ENCODE data around the gene USP47.

The USP47 gene

GRCh38 chr11:11841723-11842420 lies at the start of gene USP47:
Gene USP47 (plus strand): TSS chr11:11841972. CDS start chr11:11842186, 214 bp downstream.
- no peak for DNase-seq (ENCODE audit: low read depth)

GRCh38 chr11:11793073-11793472 lies 48.7 kb upstream of the USP47 start:
- DNase-seq (ENCODE audit: low read depth) = no peak

DNA sequence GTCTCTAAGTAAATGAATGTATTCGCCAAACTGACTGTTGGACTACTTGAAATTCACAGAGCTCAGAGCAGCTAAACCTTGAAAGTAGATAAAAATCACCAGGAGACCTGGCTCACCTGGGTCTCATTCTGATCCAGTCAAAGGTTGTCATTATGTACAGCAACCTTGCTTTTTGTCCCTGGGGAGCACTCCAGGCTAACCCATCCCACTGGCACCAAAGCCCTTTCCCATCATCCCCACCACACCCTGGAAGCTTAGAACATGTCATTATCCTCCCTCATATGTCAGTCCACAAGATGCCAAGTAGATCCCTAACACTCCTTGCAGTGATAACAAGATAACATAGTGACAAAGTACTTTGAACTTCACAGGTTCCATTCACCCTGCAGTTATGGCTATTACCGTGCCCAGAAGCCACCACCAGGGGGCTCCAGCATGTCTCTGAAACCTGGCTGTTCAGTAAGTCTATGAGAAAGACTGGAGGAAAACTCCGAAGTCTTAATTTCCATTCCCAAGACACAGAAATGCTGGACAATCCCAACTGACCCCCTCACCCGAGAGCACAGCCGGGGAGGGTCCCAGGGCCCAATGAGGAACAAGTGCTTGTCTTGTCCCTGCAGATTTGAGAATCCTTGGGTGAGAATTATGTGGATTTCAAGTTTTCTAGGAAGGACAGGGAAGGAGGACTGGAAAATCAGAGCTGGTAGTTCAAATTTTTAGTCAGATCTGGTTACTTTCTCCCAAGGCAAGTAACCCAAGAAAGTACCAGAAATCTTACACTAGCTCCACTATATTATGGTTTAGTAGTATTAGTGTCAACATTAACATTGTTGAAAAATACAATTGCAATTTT lies 43.0 kb upstream of the USP47 start:
- DNase-seq (ENCODE audit: low read depth) = no peak

GRCh38 chr11:11805228-11805627 lies 36.5 kb upstream of the USP47 start:
- DNase-seq (ENCODE audit: low read depth) = no peak

GRCh38 chr11:11806074-11806473 lies 35.7 kb upstream of the USP47 start:
- no peak for DNase-seq (ENCODE audit: low read depth)

GRCh38 chr11:11806586-11806985 lies 35.2 kb upstream of the USP47 start:
- DNase-seq (ENCODE audit: low read depth) = no peak

DNA sequence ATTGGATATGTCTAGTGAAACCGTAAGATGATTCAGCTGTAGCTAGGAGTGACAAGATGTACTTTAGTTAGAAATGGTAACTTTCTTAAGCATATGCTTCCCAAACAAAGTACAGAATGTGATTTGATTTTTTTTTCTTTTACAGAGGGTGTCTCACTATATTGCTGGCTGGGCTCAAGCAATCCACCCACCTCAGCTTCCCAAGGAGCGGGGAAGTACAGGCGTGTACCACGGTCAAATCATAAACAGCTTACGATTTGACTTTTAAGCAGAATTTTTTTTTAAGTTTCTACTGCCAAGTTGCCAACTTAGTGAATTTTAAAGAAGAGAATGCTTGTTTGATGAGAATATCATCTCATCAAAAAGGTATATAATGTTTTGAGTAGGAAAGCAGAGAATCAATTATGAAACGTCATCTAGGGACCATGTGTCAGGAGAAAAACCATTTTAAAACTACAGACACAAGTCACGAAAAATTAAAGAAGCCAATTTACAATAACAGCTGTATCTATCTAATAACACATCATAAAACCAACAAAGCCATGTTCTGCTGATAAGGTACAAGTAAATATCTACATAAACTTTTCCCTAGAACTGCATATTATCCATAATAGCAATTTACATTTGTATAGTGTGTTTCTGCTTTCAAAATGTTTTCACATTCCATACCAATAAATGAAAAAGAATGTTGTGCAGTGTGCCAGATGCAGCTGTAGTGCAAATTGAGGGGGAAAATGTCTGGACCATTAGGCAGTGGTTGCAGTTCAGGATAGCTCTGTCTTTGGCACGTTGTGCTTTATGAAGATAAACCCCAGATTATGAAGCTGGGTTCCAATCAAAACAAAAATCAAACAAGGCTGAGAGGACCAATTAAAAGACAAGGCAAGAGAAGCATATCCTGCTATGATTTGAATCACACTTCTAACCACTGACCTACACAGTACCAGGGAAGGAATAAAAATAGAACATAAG lies 33.7 kb upstream of the USP47 start:
- DNase-seq (ENCODE audit: low read depth) = no peak

- no peak for DNase-seq (ENCODE audit: low read depth)
These were observed 32.7 kb upstream of the USP47 start for GRCh38 chr11:11808992-11809615.

DNA sequence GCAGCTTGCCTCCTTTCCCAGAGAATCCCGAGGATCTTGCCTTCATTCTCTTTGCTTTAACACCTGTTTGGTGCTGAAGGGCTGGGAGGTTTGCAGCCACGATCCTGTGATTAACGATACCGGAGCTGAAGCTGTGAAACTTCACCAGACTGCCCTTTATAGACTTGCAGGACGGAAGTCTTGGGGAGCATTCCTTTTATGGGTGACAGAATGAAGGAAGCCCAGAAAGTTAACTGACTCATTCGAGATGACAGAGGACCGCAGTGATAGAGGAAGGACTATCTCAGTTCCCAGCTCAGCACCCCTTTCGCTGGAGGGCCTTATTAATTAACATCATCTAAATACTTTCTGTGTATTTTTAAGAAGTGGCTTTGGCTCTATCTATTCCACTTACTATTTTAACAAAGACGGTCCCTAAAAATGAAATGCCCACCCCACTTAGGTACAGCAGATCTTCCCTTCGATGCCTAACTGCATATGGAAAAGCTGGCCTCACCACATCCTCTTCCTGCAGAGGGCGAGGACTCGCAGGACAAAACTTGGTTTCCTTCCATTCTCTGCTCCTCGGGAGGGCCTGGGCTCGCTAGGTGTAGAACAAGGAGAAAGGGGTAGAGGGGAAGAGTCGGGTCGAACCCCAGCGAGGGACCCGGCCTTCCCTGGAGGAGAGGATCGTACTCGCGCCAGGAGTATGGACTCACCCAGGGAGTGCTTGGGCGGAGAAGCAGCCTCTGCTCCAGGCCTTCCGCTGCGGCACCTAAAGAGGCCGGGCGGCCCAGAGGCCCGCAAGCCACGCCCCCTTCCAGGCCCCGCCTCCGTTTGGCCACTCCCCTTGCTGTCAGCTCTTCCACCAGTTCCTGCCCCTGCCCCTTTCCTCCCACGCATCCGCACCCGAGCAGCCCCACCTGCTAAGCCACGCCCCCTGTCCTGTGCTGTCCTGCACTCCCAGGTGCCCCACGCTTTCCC lies 30.7 kb upstream of the USP47 start:
- no peak for DNase-seq (ENCODE audit: low read depth)

- peak; percentile 87 for DNase-seq (ENCODE audit: low read depth)
These were observed 28.3 kb upstream of the USP47 start for GRCh38 chr11:11813288-11813962.

DNA sequence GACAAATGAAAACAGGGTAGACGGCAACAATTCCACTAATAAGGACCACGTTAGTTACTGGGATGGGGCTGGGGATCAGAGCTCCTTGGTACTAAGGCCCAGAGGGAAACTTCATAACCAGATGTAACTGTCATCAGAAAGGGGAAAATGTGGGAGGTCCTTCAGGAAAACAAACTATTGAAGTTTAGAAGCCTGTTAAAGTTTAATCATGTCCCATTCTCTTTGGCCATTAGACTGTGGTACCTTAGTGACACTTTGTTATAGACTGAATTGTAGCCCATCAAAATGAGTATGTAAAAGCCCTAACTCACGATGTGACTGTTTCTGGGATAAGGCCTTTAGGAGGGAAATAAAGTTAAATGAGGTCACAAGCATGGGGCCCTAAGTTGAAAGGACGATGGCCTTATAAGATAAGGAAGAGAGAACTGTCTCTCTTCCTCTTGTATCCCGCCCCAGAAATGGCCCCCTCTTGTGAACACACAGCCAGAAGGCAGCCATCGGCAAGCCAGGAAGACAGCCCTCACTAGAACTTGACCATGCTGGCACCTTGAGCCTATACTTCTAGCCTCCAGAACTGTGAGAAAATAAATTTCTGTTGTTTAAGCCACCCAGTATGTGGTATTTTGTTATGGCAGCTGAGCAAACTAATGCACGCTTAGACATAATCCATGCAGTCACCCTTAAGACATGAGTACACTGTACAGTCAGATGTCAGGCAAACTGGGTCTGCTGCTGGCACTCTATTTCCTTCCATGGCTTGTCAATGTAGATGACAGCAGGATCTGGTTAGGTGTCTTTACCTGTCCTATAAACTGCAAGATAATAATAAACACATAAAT lies 26.9 kb upstream of the USP47 start:
- no peak for DNase-seq (ENCODE audit: low read depth)

DNA sequence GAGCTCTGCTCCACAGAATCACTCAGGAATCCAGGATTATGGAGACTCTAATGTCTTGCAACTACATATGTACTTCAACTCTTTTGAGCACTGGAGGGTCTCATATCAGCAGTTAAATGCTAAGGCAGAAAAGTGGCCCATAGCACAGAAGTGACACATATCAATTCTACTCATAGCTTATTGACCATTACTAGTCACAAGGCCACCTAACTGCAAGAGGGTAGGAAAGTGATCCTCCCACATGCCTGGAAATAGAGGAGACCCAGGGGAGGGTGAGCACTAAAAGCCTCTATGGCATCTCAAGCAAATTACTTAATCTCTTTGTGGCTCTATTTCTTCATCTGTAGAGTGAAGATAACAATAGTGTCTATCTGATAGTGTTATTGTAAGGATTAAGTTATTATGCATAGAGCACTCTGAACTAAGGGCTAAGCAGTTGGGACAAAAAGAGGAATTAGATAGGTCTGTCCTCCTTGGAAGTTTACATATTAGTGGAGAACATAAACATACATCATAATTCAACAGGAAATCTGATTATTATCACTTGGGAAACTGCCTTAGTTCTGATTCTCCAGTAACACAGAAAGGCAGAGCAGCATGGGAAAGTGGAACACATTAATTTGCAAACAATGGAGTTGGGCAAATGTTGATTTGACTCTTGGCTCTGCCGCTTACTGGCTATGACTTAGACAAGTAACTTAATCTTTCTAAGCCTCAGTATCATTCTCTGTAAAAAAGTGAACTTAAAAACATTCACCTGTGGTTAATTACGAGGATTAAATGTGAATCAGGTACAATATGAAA lies 25.1 kb upstream of the USP47 start:
- DNase-seq (ENCODE audit: low read depth) = no peak

DNA sequence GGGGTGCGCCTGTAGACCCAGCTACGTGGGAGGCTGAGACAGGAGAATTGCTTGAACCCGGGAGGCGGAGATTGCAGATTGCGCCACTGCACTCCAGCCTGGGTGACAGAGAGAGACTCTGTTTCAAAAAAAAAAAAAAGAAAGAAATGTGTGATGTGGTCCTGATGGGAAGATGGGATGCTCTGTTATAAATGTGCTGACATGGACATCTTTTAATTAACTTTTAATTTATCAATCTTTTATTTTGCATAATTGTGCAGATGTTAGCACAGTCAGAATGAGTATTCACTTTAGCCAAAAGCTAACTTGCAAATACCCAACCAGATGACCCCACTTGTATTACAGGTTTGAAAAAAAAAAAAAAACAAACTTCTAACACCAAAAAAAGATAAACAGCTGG lies 23.8 kb upstream of the USP47 start:
- DNase-seq (ENCODE audit: low read depth) = no peak

DNA sequence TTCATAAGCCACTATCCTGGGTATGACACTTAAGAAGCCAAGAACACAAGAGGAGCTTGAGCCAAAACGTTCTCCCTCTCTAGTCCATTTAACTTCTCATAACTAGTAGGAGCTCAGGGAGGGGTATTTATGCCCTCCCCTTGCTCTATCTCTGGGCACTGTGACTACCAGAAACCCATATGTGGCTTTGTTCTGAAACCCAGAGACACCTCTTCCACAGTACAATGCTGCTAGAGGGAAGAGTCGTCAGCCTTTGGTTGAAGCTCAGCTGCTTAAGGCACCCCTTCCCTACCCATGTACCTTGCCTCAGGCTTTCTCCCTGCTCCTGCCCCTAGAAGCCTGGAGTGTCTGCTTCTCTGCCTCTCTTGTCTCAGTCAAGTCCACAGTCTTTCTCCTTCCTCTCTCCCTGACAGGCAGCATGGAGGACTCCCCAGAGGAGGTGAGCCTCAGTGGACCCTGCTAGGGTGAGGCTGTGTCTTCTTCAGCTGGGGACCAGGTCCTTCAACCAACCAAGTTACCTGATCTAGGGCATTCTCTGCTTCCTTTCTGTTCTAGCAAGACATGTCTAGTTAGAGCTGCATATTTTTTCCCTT lies 23.1 kb upstream of the USP47 start:
- no peak for DNase-seq (ENCODE audit: low read depth)

DNA sequence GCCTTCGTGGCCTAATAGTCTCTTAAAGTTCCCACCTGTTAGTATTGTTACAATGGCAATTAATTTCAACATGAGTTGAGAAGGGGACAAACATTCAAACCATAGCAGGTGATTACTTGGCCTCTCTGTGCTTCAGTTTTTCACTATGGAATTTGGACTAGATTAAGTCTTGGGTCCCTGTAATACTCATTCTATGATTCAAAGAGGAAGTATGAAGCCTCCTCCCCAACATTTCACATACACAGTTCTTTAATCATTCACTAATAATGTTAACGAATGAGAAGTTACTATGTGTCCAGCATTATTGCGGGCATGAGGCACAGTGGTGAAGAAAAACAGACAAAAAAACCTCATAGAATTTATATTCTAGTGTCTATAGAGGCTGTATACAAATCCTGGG lies 19.9 kb upstream of the USP47 start:
- DNase-seq (ENCODE audit: low read depth) = no peak

GRCh38 chr11:11822946-11823345 lies 18.8 kb upstream of the USP47 start:
- DNase-seq (ENCODE audit: low read depth) = no peak

DNA sequence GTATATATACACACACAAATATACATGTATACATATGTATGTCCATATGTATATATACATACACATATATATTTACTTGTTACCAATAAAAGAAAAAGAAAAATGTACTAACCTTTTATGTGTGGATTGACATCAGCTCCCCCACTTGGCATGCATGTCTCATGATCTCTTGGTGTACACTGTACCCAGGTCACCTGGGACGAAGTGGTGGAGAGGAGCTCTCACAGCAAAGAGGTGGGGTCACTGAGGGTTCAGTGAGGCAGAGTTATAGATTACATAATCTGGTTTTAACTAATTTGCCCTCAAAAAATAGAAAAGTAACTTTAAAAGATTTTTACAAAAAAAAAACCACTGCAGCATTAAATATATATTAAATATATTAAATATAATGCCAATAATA lies 15.5 kb upstream of the USP47 start:
- no peak for DNase-seq (ENCODE audit: low read depth)

DNA sequence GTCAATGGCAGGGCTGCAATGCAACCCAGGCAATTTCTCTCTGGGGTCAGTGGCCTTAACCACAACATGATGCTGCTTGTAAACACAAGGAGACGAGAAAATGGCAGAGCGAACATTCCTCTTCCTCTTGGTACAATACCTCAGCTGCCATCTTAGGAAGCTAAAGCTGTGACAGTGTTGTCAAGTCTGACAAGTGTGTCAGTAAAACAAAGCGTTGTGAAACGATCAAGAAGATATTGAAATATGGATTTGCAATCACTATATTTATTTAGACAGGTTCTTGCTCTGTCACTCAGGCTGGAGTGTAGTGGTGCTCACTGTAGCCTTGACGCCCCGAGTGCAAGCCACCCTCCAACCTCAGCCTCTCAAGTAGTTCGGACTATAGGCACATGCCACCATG lies 14.5 kb upstream of the USP47 start:
- DNase-seq (ENCODE audit: low read depth) = no peak

All from GM04503 (cell line).